Measurements from ENCODE around the gene ADAMTS5. TPM values are rescaled to one million over a fixed set of nuclear protein-coding genes. Genes with fewer than 3 reads are reported as not detected.

Gene ADAMTS5
- polyA plus RNA-seq, 3 donors, result 0.86 to 1.1 (median 1.0) TPM

GRCh38 chr21:26923986-26924385 lies 42.9 kb downstream of the ADAMTS5 start:
- peaks cover 3 to 7% of the 10 kb centered on the region in 2 donors for H3K27me3 ChIP-seq (ENCODE audit: control insufficient read depth in 2 of 2, insufficient read depth in 2 of 2, low read length in 2 of 2)
- no peak overlapping the region for H3K4me3 ChIP-seq (replicated peaks in 1 of 3; ENCODE audit: low read depth in 2 of 3, low read length in 3 of 3)
- intact Hi-C loops (cut with micrococcal nuclease), result no loop called here
- DNase-seq, result no peak
- Mint-ChIP-seq H3K27ac (no peak overlapping the region), H3K36me3 (peaks cover 4 to 13% of the 10 kb centered on the region in 2 donors), H3K27me3 (ENCODE audit: low read depth in 3 of 3) (peaks cover 0 to 12% (median 2%) of the 10 kb centered on the region in 3 donors), H3K4me1 (no peaks in the 10 kb centered on the region), H3K9me3 (peaks cover 0 to 3% (median 0%) of the 10 kb centered on the region in 7 donors), H3K4me3 (no peak overlapping the region)
- H3K36me3 ChIP-seq (replicated peaks in 1 of 2; ENCODE audit: control insufficient read depth in 1 of 2, insufficient read depth in 2 of 2, low read length in 2 of 2), result peaks cover 0 to 8% of the 10 kb centered on the region in 2 donors
- no peaks in the 10 kb centered on the region for H3K4me1 ChIP-seq (ENCODE audit: control insufficient read depth in 1 of 2, insufficient read depth in 2 of 2, low read length in 2 of 2)
- H4K20me1 ChIP-seq (ENCODE audit: insufficient read depth, low read length), result no peaks in the 10 kb centered on the region
- no peaks in the 10 kb centered on the region for H3K79me2 ChIP-seq (ENCODE audit: insufficient read depth, low read length)
- 87% methylated on average over 9 of the region's 10 CpGs for WGBS (ENCODE audit: insufficient coverage)
- H3K27ac ChIP-seq (ENCODE audit: low read depth in 1 of 2, low read length in 2 of 2), result no peak overlapping the region
- no peak for TF ChIP-seq CTCF (IDR thresholded peaks at IDR 0.05)
- no peak overlapping the region for H3K4me2 ChIP-seq (replicated peaks; ENCODE audit: extremely low read depth, low read length, poor library complexity, severe bottlenecking)
- no peaks in the 10 kb centered on the region for H3K9me3 ChIP-seq (replicated peaks in 1 of 2; ENCODE audit: control insufficient read depth in 1 of 2, insufficient read depth in 1 of 2, low read length in 2 of 2)
- H2AFZ ChIP-seq (ENCODE audit: insufficient read depth, low read depth, low read length, poor library complexity, severe bottlenecking), result no peak overlapping the region
- no peak overlapping the region for H3K9ac ChIP-seq (ENCODE audit: insufficient read depth, low read length, poor library complexity, severe bottlenecking)

GRCh38 chr21:26920055-26920454 lies 46.8 kb downstream of the ADAMTS5 start:
- TF ChIP-seq CTCF (IDR thresholded peaks at IDR 0.05), result no peak
- H4K20me1 ChIP-seq (ENCODE audit: insufficient read depth, low read length), result no peaks in the 10 kb centered on the region
- H3K27ac Mint-ChIP-seq, result no peak overlapping the region
- H2AFZ ChIP-seq (ENCODE audit: insufficient read depth, low read depth, low read length, poor library complexity, severe bottlenecking), result no peak overlapping the region
- H3K9me3 ChIP-seq (replicated peaks in 1 of 2; ENCODE audit: control insufficient read depth in 1 of 2, insufficient read depth in 1 of 2, low read length in 2 of 2), result no peaks in the 10 kb centered on the region
- H3K4me1 ChIP-seq (ENCODE audit: control insufficient read depth in 1 of 2, insufficient read depth in 2 of 2, low read length in 2 of 2), result no peaks in the 10 kb centered on the region
- peaks cover 0 to 8% of the 10 kb centered on the region in 2 donors for H3K36me3 ChIP-seq (replicated peaks in 1 of 2; ENCODE audit: control insufficient read depth in 1 of 2, insufficient read depth in 2 of 2, low read length in 2 of 2)
- H3K27ac ChIP-seq (ENCODE audit: low read depth in 1 of 2, low read length in 2 of 2), result no peak overlapping the region
- no peak overlapping the region for H3K4me3 Mint-ChIP-seq
- no peaks in the 10 kb centered on the region for H3K4me1 Mint-ChIP-seq
- H3K4me2 ChIP-seq (replicated peaks; ENCODE audit: extremely low read depth, low read length, poor library complexity, severe bottlenecking), result no peak overlapping the region
- no peak overlapping the region for H3K4me3 ChIP-seq (replicated peaks in 1 of 3; ENCODE audit: low read depth in 2 of 3, low read length in 3 of 3)
- peaks cover 3% of the 10 kb centered on the region in 2 donors for H3K27me3 ChIP-seq (ENCODE audit: control insufficient read depth in 2 of 2, insufficient read depth in 2 of 2, low read length in 2 of 2)
- intact Hi-C loops (cut with micrococcal nuclease), result no loop called here
- H3K9ac ChIP-seq (ENCODE audit: insufficient read depth, low read length, poor library complexity, severe bottlenecking), result no peak overlapping the region
- peaks cover 0 to 5% (median 0%) of the 10 kb centered on the region in 3 donors for H3K27me3 Mint-ChIP-seq (ENCODE audit: low read depth in 3 of 3)
- H3K36me3 Mint-ChIP-seq, result peaks cover 2 to 10% of the 10 kb centered on the region in 2 donors
- no peaks in the 10 kb centered on the region for H3K79me2 ChIP-seq (ENCODE audit: insufficient read depth, low read length)
- no peak for DNase-seq
- peaks cover 0 to 2% (median 0%) of the 10 kb centered on the region in 7 donors for H3K9me3 Mint-ChIP-seq
